Prostate gland (tissue), 2 donors: ENCODE data around the gene IGF2BP2.

Experiments
- POLR2A ChIP-seq: fragments of 450-650 bp; IDR thresholded peaks from one replicate; pipeline ENCODE4 v1.6.1; 2016; ENCODE audit warnings: antibody characterized with exemption, mild to moderate bottlenecking
- TF ChIP-seq, protein P1 (sequence below), 4 experiments: fragments of 200-600 bp in 2 of 4; fragments of 450-650 bp in 2 of 4; sonication (generic) in 2 of 4; IDR thresholded peaks; 1 replicate in 3 of 4; 2 replicates in 1 of 4; pipeline ENCODE4 v1.5.1; 2016 to 2019; ENCODE audit warnings: antibody characterized with exemption in 4 of 4, mild to moderate bottlenecking in 2 of 4, moderate library complexity in 2 of 4

DNA sequence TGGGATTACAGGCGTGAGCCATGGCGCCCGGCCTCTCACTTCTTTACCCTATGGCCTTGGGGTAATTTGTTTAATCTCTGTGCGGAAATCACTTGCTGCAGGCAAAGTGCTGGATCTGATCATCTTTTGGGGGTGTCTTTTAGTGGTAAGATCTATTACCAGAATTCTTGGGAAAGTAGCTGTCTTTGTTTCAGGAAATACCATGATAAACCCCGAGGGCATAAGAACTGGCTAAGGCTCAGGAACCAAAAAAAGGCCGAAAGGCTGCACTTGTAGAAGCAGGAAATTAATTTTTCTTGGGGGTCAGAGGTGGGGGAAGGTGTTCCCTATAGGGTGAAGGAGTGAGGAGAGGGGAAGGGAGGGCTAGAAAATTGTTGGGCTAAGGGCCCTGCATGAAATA, 22.7 kb upstream of the IGF2BP2 start:
- no peak for TF ChIP-seq POLR2A
- TF ChIP-seq, protein P1, sequence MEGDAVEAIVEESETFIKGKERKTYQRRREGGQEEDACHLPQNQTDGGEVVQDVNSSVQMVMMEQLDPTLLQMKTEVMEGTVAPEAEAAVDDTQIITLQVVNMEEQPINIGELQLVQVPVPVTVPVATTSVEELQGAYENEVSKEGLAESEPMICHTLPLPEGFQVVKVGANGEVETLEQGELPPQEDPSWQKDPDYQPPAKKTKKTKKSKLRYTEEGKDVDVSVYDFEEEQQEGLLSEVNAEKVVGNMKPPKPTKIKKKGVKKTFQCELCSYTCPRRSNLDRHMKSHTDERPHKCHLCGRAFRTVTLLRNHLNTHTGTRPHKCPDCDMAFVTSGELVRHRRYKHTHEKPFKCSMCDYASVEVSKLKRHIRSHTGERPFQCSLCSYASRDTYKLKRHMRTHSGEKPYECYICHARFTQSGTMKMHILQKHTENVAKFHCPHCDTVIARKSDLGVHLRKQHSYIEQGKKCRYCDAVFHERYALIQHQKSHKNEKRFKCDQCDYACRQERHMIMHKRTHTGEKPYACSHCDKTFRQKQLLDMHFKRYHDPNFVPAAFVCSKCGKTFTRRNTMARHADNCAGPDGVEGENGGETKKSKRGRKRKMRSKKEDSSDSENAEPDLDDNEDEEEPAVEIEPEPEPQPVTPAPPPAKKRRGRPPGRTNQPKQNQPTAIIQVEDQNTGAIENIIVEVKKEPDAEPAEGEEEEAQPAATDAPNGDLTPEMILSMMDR (IDR thresholded peaks at IDR 0.05), result no peak
